NK-92 treated with Interleukin-12 subunit alpha and Interleukin-12 subunit beta, amount 100 ng/mL, for 24 hours (cell line): ENCODE measurements around the gene CCDC120.
A peak's percentile ranks its signal among the peaks of the same experiment; 100 is the strongest.

ENCODE experiments used
- DNase-seq: peaks from one replicate; lab custom pipeline; 2025; lab: John Stamatoyannopoulos, UW

Gene CCDC120

DNA sequence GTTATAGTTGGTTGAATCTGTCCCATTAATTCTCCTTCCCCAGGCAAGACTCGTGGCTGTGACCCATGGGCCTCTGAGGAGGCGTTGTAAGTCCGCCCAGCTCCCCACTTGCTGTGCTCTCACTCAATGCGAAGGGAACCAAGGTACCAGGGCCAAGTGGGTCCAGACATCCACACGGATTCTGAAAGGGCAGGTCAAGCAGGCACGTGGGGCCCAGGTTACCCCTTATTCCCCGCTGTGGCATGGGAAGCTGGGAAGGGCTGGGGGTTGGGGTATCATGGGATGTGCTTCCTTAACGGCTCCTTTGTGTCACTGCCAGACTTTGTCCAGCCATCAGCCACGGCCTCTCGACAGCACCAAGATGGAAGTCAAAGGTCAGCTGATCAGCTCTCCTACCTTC lies 3.1 kb downstream of the CCDC120 start:
- no peak for DNase-seq

DNA sequence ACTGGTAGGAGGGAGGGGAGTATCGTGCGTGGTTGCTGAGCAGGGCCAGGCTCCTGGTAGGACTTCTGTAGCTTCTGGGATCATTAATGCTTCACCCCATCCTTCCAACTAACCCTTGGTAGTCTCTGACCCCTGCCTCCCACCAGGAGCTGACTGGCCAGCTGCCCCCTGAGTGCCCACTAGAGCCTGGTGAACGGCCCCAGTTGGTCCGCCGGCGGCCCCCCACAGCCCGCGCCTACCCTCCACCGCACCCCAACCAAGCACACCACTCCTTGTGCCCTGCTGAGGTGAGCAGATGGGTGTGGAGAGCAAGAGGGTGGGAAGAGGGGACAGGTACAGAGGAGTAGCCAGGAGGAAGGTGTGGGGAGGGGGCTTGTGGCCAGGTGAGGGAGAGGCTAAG lies 4.9 kb downstream of the CCDC120 start:
- no peak for DNase-seq

DNA sequence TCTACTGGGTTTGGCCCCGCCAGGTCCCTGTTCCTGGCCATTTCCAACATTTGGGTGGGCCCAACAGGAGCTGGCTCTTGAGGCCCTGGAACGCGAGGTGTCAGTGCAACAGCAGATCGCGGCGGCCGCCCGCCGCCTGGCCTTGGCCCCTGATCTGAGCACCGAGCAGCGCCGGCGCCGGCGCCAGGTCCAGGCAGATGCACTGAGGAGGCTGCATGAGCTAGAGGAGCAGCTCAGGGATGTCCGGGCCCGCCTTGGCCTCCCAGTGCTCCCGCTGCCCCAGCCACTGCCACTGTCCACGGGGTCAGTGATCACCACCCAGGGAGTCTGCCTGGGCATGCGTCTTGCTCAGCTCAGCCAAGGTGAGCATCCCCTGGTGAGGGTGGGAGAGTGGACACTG lies 5.5 kb downstream of the CCDC120 start:
- DNase-seq, result no peak

DNA sequence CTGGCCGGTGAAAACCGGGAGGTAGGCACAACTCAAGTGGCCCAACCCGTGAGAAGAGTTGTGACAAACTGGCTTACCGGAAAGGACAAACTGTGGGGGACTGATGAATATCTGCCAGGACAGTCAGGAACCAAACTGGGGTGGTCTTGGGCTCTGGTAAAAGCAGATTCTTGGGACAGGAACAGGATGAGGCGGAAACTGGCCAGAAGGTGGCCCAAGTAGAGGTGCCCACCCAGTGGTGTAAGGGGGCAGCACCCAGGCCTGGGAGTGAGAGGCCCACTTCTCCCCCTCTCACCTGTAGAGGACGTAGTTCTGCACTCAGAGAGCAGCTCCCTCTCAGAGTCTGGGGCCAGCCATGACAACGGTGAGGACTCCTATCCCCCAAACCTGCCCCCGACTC lies 5.9 kb downstream of the CCDC120 start:
- DNase-seq, result no peak

DNA sequence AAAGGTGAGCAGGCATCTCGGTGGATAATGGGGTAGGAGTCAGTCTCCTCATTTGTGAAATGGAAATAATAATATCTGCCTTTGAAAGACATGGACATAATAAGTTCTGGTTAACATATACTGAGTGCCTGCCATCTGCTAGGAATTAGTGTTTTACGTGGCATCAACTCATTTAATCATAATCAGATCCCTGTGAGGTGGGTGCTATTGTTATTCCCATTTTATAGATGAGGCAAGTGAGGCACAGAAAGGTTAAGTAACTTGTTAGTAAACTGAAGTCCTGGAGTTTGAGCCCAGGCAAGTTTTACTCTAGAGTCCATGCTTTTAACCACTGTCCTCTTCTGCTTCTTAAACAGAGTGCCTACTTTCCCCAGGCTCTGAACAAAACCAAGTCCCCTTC lies 7.5 kb downstream of the CCDC120 start:
- DNase-seq, result no peak

DNA sequence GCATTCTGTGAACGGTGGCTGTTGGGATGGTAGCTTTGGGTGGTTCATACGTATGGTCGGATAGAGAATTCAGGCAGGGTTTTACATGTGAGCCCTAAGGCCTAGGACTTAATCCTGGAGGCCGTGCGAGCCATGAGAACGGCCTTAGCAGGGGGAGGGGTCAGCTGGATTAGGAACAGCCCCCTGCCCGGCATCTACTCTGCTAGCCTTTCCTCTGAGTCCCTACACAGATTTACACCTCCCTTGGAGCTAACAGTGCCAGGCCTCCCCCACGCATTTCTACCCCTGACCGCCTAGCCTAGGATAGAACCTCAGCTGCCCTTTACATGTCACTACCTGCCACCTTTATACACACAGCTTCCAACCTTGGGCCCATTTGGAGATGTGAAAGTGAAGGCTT lies 7.9 kb downstream of the CCDC120 start:
- no peak for DNase-seq

DNA sequence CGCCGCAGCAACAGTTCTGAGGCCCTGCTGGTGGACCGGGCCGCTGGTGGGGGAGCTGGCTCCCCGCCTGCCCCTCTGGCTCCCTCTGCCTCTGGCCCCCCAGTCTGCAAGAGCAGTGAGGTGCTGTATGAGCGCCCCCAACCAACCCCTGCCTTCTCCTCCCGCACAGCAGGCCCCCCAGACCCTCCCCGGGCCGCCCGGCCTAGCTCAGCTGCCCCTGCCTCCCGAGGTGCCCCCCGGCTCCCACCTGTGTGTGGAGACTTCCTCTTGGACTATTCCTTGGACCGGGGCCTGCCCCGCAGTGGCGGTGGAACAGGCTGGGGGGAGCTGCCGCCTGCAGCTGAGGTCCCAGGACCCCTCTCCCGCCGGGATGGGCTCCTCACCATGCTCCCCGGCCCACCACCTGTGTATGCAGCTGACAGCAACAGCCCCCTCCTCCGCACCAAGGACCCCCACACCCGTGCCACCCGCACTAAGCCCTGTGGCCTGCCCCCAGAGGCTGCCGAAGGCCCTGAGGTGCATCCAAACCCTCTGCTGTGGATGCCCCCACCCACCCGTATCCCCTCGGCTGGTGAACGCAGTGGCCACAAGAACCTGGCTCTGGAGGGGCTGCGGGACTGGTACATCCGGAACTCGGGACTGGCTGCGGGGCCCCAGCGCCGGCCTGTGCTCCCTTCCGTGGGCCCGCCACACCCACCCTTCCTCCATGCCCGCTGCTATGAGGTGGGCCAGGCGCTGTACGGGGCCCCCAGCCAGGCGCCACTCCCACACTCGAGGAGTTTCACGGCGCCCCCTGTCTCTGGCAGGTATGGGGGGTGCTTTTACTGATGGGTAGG lies 8.7 kb downstream of the CCDC120 start:
- DNase-seq, result no peak

DNA sequence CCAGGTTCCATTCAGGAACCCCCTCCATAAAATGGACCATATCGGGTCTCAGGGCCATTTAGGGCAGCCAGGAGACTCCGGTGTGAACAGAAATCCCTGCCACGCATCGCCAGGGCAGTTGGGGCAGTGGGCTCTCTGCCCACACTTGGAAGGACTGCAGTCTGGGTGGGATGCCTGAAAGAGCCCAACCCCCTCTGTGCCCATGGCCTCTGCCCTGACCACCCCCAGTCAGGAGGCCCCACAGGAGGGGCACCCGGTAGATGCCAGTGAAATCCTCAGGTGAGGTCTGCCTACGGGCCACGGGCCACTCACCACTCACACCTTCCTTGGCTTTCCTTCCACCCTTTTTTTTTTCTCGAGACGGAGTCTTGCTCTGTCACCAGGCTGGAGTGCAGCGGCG lies 10.2 kb downstream of the CCDC120 start:
- DNase-seq, result no peak

DNA sequence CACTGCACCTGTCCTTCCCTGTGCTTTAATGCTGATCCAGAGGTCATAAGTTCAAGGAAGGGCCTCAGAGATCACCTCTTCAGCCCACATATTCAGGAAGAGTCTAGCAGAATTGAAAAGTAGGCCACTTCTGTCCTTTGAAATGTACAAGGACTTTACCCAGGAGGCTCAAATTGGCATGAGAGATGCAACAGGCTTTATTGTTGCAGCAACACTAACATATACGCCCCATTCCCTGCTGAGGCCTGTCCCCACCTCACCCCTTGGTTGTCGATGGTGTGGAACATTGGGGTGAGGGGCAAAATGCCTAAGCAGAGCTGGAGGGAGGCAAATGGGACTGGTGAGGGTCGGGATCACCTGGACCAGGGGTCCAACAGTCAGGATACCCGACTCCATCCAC lies 12.2 kb downstream of the CCDC120 start:
- DNase-seq, result no peak

DNA sequence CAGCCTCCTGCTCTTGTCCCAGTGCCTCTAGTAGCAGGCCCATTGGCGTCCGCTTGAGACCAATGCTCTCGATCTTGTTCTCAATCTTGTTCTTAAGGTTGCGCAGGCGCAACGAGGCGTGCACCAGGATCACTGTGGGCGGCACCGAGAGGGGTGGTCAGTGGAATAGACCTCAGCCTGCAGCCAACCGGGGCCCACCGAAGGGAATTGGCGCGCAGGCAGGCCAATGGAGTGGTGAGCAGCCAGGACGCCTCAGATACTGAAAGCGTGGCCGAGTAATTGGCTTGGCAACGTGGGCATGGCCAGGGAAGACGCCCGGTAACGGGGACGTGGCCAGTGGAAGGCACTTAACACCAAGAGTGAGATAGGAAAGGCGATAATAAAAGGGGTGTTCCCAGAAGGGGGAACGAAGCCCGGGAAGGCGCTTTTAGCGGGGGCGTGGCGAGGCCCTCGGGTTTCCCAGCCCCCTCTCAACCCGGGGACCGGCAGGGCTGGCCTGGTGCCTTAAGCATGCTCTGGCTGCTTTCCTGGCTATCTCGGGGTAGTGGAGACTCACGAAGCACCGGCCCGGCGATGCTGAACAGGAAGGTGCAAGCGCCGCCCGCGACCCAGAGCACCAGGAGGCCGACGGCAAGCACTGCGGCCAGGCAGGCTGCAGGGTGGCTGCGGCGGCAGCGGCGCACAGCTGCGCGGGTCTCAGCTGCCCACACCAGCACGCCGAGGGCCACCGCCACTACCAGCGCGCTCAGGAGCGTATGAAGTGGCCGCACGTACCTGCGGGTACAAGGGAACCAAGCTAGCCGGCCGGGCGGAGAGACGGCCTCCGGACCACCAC lies 13.3 kb downstream of the CCDC120 start:
- no peak for DNase-seq

DNA sequence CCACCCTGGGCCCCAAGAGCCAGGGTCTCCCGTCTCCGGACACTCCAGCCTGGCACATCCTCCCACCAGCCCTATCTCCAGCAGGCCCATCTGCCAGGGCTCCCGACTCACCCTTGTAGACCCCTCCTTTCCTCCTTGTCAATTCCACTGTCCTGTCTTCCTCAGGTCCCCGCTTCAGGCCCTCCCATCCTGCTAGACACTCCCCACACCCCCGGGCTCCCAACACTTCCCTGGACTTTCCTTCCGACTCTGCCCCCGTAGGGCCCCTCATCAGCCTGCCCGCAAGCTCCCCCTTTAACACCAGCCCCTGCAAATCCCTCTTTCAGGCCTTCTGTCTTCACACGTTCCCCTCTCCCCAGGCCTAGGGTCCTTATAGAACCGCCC lies 13.9 kb downstream of the CCDC120 start:
- DNase-seq, result no peak

DNA sequence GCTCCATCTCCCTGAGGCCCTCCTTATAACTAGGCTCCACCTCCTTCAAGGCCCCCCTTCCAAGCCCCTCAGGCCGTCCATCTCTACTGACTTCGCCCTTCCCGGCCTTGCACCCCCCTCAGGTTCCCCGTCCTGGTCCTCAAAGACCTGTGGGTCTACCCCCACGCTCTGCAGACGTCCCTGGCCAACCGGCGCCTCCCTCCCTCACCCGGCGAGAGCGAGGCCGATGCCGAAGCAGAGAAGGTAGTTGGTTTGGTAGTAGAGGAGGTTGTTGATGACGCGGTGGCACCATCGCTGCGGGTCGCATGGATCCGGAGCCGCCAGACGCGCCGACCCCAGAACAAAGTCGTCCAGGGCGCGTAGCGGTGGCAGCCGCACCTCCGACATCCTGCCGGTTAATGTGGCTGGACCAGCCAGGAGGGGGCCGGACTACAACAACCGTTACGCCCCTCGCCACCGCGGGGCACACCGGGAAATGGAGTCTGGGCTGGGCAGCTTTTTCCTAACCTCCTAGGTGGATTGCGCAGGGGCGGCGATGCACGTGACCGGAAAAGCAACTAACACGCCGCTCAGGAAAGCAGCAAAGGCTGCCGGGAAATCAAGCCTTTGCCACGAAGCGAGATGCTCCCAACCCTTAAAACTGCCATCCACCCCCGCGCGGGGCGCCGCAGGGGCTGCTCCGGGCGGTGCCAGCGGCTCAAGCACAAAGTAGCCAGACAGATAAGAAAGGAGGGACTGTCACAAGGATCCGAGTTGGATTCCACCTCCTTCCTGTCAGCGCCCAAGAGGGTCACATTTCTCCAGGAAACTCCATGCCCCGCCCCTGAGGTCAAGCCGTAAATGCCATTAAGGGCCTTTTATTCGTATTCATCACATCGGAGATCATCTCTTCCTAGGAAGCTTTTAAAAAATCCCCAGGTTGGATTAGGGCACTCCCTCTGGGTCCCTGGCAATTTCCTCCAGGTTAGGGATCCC lies 15.1 kb downstream of the CCDC120 start, which contains the start of gene PRAF2:
PRAF2 (minus strand) TSS at position 402 of the 975 bp plus-strand sequence; CDS start at position 387, 15 bp downstream.
- DNase-seq, result peak; percentile 87

DNA sequence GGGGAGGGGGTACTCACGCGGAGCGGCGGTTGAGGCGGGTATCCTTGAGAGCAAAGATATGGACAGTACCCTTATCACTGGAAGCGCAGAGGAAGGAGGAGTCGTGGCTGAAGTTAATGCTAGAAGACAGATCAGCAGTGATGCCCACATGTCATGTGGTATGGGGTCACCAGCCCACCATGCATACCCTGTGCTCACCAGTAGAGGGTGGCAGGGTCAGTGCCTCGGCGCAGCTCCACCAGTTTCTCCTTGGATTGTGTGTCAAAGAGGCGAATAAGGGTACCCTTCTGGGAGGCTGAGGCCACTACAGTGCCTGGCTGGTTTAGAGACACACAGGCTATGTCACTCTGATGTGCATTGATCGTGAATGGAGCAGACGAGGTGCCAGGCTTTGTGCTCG lies 16.5 kb downstream of the CCDC120 start:
- no peak for DNase-seq

DNA sequence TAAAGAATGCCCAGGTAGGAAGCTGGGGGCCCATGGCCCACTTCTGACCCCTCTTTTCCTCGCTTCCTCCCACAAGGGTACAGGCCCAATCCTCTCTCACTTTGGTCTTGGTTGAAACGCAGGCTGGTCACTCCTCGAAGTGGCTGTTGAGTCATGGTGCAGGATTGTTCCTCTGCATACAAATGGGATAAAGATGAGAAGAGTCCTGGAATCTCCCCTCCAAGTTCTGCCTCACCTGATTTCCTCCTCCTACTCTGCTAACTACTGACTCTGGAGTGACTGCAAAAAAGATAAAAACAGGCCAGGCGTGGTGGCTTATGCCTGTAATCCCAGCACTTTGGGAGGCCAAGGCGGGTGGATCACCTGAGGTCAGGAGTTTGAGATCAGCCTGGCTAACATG lies 19.1 kb downstream of the CCDC120 start:
- no peak for DNase-seq

DNA sequence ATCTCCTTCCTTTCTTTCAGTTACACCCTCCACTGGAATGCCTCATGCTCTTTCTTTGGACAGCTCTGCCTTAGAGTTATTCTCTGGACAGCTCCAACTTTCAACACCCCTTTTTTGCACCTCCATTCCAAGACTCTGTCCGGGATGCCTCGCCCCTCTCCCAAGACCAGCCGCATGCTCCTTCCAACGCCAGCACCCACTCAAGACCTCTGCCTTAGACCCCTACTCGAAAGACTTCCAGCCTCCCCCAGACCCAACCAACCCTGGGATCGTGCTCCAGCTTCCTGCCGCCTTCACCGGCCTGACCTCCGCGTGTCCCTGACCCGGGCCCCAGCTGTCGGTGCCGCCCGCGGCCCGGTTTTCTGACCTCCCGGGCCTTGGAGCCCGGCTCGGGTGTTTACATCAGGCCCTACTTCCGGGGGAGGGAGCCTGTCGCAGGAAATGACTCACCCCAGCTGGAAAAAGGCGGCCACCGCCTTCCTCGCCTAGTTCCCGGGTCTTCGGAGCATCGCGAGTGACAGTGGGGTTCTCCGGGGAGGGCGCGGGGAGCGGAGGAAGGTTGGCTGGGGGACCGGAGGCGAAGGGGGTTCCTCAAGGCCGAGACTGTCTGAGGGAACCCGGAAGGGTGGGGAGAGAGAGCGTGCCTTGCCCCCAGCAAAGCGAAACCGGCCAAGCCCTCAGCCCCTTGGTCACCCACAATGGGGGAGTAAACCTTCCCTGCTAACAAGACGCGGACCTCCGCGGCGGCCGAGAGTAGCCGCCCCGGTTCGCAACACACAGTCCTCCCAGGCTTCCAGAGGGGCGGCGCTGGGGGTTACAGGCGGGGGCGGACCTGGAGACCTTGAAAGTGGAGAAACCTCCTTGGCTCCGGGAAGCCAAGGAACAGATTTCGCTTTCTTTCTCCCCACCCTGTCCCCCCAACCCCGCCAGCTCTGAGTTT lies 21.0 kb downstream of the CCDC120 start, which contains the start of gene WDR45:
WDR45 (minus strand) TSS at position 399 of the 940 bp plus-strand sequence. CDS start 1,792 bp downstream, outside the sequence.
- DNase-seq, result peak; percentile 64

DNA sequence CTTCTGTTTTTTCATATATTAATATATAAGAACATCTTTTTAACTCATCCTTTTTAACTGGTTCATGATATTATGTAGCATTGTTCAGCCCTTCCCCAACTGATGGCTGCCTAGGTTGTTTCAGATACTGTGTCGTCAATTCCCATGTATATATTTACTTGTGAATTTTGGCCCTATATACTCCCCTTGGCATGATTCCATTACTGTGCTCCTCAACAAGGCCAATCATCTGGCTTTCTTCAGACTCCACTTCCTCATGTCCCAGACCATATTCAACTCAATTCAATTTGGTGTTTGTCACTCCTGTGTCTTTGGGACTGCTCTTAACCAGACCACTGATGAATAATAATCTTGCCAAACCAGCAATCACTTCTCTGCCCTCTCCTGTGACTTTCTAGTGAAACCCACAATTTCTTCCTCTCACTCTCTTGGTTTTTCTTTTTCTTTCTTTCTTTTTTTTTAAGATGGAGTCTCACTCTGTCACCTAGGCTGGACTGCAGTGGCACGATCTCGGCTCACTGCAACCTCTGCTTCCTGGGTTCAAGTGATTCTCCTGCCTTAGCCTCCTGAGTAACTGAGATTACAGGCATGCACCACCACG lies 23.6 kb downstream of the CCDC120 start:
- DNase-seq, result no peak

DNA sequence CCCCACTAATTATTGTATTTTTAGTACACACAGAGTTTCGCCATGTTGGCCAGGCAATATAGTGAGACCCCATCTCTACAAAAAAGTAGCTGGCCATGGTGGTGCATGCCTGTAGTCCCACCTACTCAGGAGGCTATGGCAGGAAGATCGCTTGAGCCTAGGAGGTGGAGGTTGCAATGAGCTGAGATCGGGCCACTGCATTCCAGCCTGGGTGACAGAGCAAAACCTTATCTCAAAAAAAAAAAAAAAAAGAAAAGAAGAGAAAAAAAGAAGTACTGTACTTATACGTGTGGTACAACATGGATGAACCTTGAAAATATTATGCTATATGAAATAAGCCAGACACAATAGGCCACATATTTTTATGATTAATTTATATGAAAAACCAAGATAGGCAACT lies 30.8 kb downstream of the CCDC120 start:
- DNase-seq, result no peak

DNA sequence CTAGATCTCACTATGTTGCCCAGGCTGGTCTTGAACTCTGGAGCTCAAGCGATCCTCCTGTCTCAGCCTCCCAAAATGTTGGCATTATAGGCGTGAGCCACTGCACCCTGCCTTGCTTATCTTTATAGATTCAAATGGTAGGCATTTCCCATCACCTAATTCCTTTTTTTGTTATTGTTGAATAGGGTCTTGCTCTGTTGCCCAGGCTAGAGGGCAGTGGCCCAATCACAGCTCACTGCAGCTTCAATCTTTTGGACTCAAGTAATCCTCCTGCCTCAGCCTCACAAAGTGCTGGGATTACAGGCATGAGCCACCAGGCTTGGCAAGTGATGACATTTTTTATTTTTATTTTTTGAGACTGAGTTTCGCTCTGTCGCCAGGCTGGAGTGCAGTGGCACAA lies 37.6 kb downstream of the CCDC120 start:
- no peak for DNase-seq

DNA sequence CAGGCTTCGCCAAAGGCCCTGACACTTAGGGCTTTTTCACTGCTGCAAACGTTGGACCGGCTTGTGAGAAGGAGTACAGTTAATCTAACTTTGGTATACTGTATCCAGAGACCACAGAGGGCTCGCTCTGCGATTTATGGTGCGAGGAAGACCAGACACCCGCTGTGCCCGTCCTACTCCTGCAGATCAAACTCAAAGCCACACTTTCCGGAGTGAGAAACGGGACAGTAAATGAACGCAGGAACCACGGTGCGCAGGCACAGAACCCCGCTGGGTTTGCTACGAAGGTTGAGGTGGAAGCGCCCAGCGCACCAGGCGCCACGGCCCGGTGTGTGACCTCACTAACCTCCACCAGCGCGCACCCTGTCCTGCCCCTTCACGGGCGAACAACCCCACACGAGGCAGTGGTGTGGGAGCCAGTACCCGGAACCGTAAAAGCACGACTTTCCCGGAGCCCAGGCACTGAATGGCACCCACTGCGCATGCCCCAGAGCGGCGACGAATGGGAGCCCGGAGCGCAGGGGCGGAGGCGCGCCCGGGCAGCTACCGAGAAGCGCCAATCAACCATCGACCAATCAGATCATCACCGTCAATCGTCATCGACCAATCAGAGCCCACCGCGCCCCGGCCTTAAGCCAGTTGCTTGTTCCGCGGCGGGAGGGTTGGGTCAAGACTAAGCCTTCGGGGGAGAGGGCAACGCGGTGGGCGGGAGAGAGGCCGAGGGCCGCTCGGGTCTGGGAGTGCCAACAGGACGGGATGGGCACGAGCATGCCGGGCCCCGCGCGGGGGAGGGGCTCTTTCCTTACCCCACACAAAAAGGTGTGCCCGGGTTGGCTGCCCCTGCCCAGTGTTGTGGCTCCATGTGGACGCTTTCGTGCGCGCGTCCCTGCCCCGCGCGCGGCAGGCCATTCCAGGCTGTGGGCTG lies 42.2 kb downstream of the CCDC120 start:
- DNase-seq, result peak; percentile 87
